ENCODE results near the gene GALK2. TPM values are rescaled to one million over a fixed set of nuclear protein-coding genes. Genes with fewer than 3 reads are reported as not detected.

Gene GALK2
- total RNA-seq, 1 donor from 2014 or later, result 26.4 TPM

GRCh38 chr15:49154359-49154758, 15.7 kb upstream of the GALK2 start:
- peak overlapping the region; percentile 99 for H3K4me3 Mint-ChIP-seq (ENCODE audit: unreplicated experiment)
- no peak for DNase-seq (ENCODE audit: extremely low spot score, unreplicated experiment)
- H3K9me3 Mint-ChIP-seq (ENCODE audit: unreplicated experiment), result no peaks in the 10 kb centered on the region
- H3K27me3 Mint-ChIP-seq (ENCODE audit: unreplicated experiment), result no peaks in the 10 kb centered on the region
- H3K36me3 Mint-ChIP-seq (ENCODE audit: unreplicated experiment), result peaks cover 2% of the 10 kb centered on the region
- peaks cover 42% of the 10 kb centered on the region for H3K4me1 Mint-ChIP-seq (ENCODE audit: unreplicated experiment)
- TF ChIP-seq CTCF (IDR thresholded peaks at IDR 0.05), result no peak
- H3K27ac Mint-ChIP-seq (ENCODE audit: unreplicated experiment), result peak overlapping the region; percentile 98

GRCh38 chr15:49154799-49155109, 15.3 kb upstream of the GALK2 start:
- no peaks in the 10 kb centered on the region for H3K9me3 Mint-ChIP-seq (ENCODE audit: unreplicated experiment)
- no peak for TF ChIP-seq CTCF (IDR thresholded peaks at IDR 0.05)
- peaks cover 42% of the 10 kb centered on the region for H3K4me1 Mint-ChIP-seq (ENCODE audit: unreplicated experiment)
- H3K27me3 Mint-ChIP-seq (ENCODE audit: unreplicated experiment), result no peaks in the 10 kb centered on the region
- H3K4me3 Mint-ChIP-seq (ENCODE audit: unreplicated experiment), result peak overlapping the region; percentile 99
- peak overlapping the region; percentile 98 for H3K27ac Mint-ChIP-seq (ENCODE audit: unreplicated experiment)
- no peak for DNase-seq (ENCODE audit: extremely low spot score, unreplicated experiment)
- H3K36me3 Mint-ChIP-seq (ENCODE audit: unreplicated experiment), result peaks cover 2% of the 10 kb centered on the region

GRCh38 chr15:49155110-49155833, 14.8 kb upstream of the GALK2 start, which contains the start of gene COPS2:
Gene COPS2, minus strand, starts transcription at chr15:49155599. Its CDS starts 21 bp downstream, at chr15:49155578.
- DNase-seq (ENCODE audit: extremely low spot score, unreplicated experiment), result peak; percentile 97
- Mint-ChIP-seq H3K4me1 (ENCODE audit: unreplicated experiment) (peaks cover 42% of the 10 kb centered on the region), H3K27me3 (ENCODE audit: unreplicated experiment) (no peaks in the 10 kb centered on the region), H3K4me3 (ENCODE audit: unreplicated experiment) (peak within 1 kb of the TSS; percentile 99), H3K36me3 (ENCODE audit: unreplicated experiment) (peaks cover 2% of the 10 kb centered on the region), H3K9me3 (ENCODE audit: unreplicated experiment) (no peaks in the 10 kb centered on the region), H3K27ac (ENCODE audit: unreplicated experiment) (peak within 1 kb of the TSS; percentile 98)
- TF ChIP-seq CTCF (IDR thresholded peaks at IDR 0.05), result no peak

GRCh38 chr15:49155834-49156627, 14.0 kb upstream of the GALK2 start:
- no peak for DNase-seq (ENCODE audit: extremely low spot score, unreplicated experiment)
- peaks cover 40% of the 10 kb centered on the region for H3K4me1 Mint-ChIP-seq (ENCODE audit: unreplicated experiment)

More at GRCh38 chr15:49155834-49156627, 14.0 kb upstream of the GALK2 start:
- peak overlapping the region; percentile 98 for H3K27ac Mint-ChIP-seq (ENCODE audit: unreplicated experiment)
- H3K36me3 Mint-ChIP-seq (ENCODE audit: unreplicated experiment), result no peaks in the 10 kb centered on the region
- H3K9me3 Mint-ChIP-seq (ENCODE audit: unreplicated experiment), result no peaks in the 10 kb centered on the region
- TF ChIP-seq CTCF (IDR thresholded peaks at IDR 0.05), result no peak
- H3K27me3 Mint-ChIP-seq (ENCODE audit: unreplicated experiment), result no peaks in the 10 kb centered on the region
- H3K4me3 Mint-ChIP-seq (ENCODE audit: unreplicated experiment), result peak overlapping the region; percentile 99
